HepG2 (cell line): ENCODE results near the gene SRBD1. TPM values are rescaled to one million over a fixed set of nuclear protein-coding genes. Genes with fewer than 3 reads are reported as not detected.

Experiments used
- ATAC-seq: fragments of 200-7000 bp; cut with Tn5 transposase; 3 replicates; pipeline ENCODE4 v1.9.1; 2020; ENCODE audit warnings: mild to moderate bottlenecking, moderate library complexity
- BruUV-seq: library from RNA; stranded (reverse); fragments of 400-500 nt; replicated peaks from 2 replicates; lab custom pipeline; 2021; lab: Mats Ljungman, UMichigan
- CTCF ChIA-PET: fragments of 300-600 bp; formaldehyde crosslinking; extraction: SDS; loops from one replicate; lab custom pipeline; 2021; ENCODE audit warnings: low total read pairs, inconsistent platforms, low intra/inter-chr PET ratio; lab: Yijun Ruan, JAX
- POLR2A ChIA-PET: fragments of 350-600 bp; sonication (Branson Sonifier 250); formaldehyde crosslinking; loops from one replicate; lab custom pipeline; 2020; ENCODE audit warnings: antibody characterized with exemption, inconsistent platforms; lab: Yijun Ruan, JAX
- DNase-seq: peaks from one replicate; pipeline ENCODE4 v3.0.0-alpha.2; 2015; ENCODE audit warnings: low spot score
- FAIRE-seq: peaks from 3 replicates; lab custom pipeline; 2011; peaks lifted over from hg19 to GRCh38; lab: Jason Lieb, UNC
- H2AFZ ChIP-seq: one replicate; pipeline ENCODE4 v1.6.1; 2011; ENCODE audit warnings: low read length, inconsistent platforms
- H3K27ac ChIP-seq: fragments of 300-600 bp; 3 replicates; pipeline ENCODE4 v1.8.0; 2011; ENCODE audit warnings: mixed run types, mild to moderate bottlenecking, mixed read lengths, low read length, inconsistent platforms; ENCODE audit not compliant: insufficient read depth; ENCODE audit errors: extremely low read length
- H3K27me3 ChIP-seq, 2 experiments: fragments of 200-600 bp in 1 of 2; 2 replicates in 1 of 2; 3 replicates in 1 of 2; pipeline versions ENCODE4 v1.6.0 to v1.8.0; 2011; ENCODE audit warnings: low read length in 2 of 2, mild to moderate bottlenecking in 2 of 2, moderate library complexity in 2 of 2, inconsistent platforms in 1 of 2; ENCODE audit not compliant: insufficient read depth in 2 of 2, control insufficient read depth in 1 of 2
- H3K36me3 ChIP-seq, 2 experiments: fragments of 200-600 bp in 1 of 2; replicated peaks in 1 of 2; 2 replicates in 1 of 2; 3 replicates in 1 of 2; pipeline versions ENCODE4 v1.5.1 to v1.8.0; 2011; ENCODE audit warnings: low read length in 2 of 2, inconsistent platforms in 1 of 2; ENCODE audit not compliant: insufficient read depth in 2 of 2, control insufficient read depth in 1 of 2
- H3K4me1 ChIP-seq: 2 replicates; pipeline ENCODE4 v1.5.1; 2012; ENCODE audit warnings: low read length, inconsistent platforms; ENCODE audit not compliant: insufficient read depth
- H3K4me2 ChIP-seq: 2 replicates; pipeline ENCODE4 v1.6.0; 2011; ENCODE audit warnings: low read depth, low read length, inconsistent platforms
- H3K4me3 ChIP-seq, 3 experiments: fragments of 200-600 bp in 1 of 3; sonication (generic), shearing (Covaris generic) in 1 of 3; replicated peaks in 1 of 3; 2 replicates each; pipeline ENCODE4 v1.5.1; 2011 to 2016; ENCODE audit warnings: low read length in 3 of 3, inconsistent platforms in 2 of 3, low read depth in 2 of 3, mild to moderate bottlenecking in 2 of 3, control low read depth in 1 of 3, mixed read lengths in 1 of 3; ENCODE audit not compliant: insufficient read depth in 1 of 3
- H3K79me2 ChIP-seq: one replicate; pipeline ENCODE4 v1.6.1; 2011; ENCODE audit warnings: low read length, inconsistent platforms; ENCODE audit not compliant: insufficient read depth
- H3K9ac ChIP-seq: 2 replicates; pipeline ENCODE4 v1.6.0; 2011; ENCODE audit warnings: mild to moderate bottlenecking, low read depth, low read length, inconsistent platforms; ENCODE audit not compliant: insufficient read depth
- H3K9me3 ChIP-seq: 2 replicates; pipeline ENCODE4 v1.5.1; 2012; ENCODE audit warnings: mild to moderate bottlenecking, low read length
- H4K20me1 ChIP-seq: 2 replicates; pipeline ENCODE4 v1.6.0; 2011; ENCODE audit warnings: inconsistent platforms, mild to moderate bottlenecking, low read length, moderate library complexity; ENCODE audit not compliant: insufficient read depth
- AHR ChIP-seq: IDR thresholded peaks from 2 replicates; pipeline ENCODE4 v1.6.1; 2018; ENCODE audit warnings: missing genetic modification reagents, missing compliant biosample characterization
- ARHGAP35 ChIP-seq: sonication (generic); formaldehyde crosslinking; IDR thresholded peaks from 2 replicates; pipeline ENCODE4 v1.9.0; 2022; ENCODE audit warnings: mild to moderate bottlenecking, inconsistent platforms, moderate library complexity, missing genetic modification reagents, borderline replicate concordance
- ATF1 ChIP-seq: IDR thresholded peaks from 2 replicates; pipeline ENCODE4 v1.6.1; 2016; ENCODE audit warnings: mild to moderate bottlenecking, control low read depth
- ATF7-NPFF ChIP-seq: sonication (generic); formaldehyde crosslinking; IDR thresholded peaks from 2 replicates; pipeline ENCODE4 v1.8.1; 2023; ENCODE audit warnings: mild to moderate bottlenecking, low read depth, missing genetic modification reagents, moderate library complexity
- GATA4 ChIP-seq: sonication (generic); IDR thresholded peaks from 2 replicates; pipeline ENCODE4 v1.6.1; 2016; ENCODE audit warnings: antibody characterized with exemption, low read depth, borderline replicate concordance
- GTF2F1 ChIP-seq: fragments of 150-350 bp; IDR thresholded peaks from 2 replicates; pipeline ENCODE4 v1.6.1; 2014; ENCODE audit warnings: low read length
- GTF3A ChIP-seq: sonication (generic); formaldehyde crosslinking; conservative IDR thresholded peaks from 2 replicates; pipeline ENCODE4 v1.4.0; 2020; ENCODE audit warnings: mild to moderate bottlenecking, missing genetic modification reagents
- KDM6A ChIP-seq: IDR thresholded peaks from 2 replicates; pipeline ENCODE4 v1.6.1; 2016; ENCODE audit warnings: low read depth
- MTA3 ChIP-seq: sonication (generic); formaldehyde crosslinking; IDR thresholded peaks from 2 replicates; pipeline ENCODE4 v1.4.0; 2020; ENCODE audit warnings: missing genetic modification reagents
- MTF2 ChIP-seq: sonication (generic); formaldehyde crosslinking; IDR thresholded peaks from 2 replicates; pipeline ENCODE4 v1.5.0; 2020; ENCODE audit warnings: missing genetic modification reagents, borderline replicate concordance
- SNRNP70 ChIP-seq: fragments of 200-400 bp; formaldehyde crosslinking; IDR thresholded peaks from 2 replicates; pipeline ENCODE4 v1.6.1; 2017; ENCODE audit warnings: mild to moderate bottlenecking, low read depth, low read length, moderate library complexity
- TBL1XR1 ChIP-seq: fragments of 150-350 bp; IDR thresholded peaks from 2 replicates; pipeline ENCODE4 v1.6.1; 2014; ENCODE audit warnings: borderline replicate concordance, low read length; ENCODE audit not compliant: partially characterized antibody
- ZFP36L1 ChIP-seq: sonication (generic); formaldehyde crosslinking; IDR thresholded peaks from 2 replicates; pipeline ENCODE4 v1.8.0; 2022; ENCODE audit warnings: mild to moderate bottlenecking, missing genetic modification reagents, moderate library complexity
- ZNF354B ChIP-seq: sonication (generic); formaldehyde crosslinking; IDR thresholded peaks from 2 replicates; pipeline ENCODE4 v1.8.0; 2022; ENCODE audit warnings: mild to moderate bottlenecking, missing genetic modification reagents
- ZNF678 ChIP-seq: sonication (generic); formaldehyde crosslinking; IDR thresholded peaks from 2 replicates; pipeline ENCODE4 v1.4.0; 2020; ENCODE audit warnings: mild to moderate bottlenecking, missing genetic modification reagents
- ZNF878 ChIP-seq: sonication (generic); formaldehyde crosslinking; IDR thresholded peaks from 2 replicates; pipeline ENCODE4 v1.8.1; 2023; ENCODE audit warnings: mild to moderate bottlenecking, missing genetic modification reagents, moderate library complexity
- WGBS: methylation state at CpG from one replicate; pipeline ENCODE4 v1.1.6; 2017; ENCODE audit warnings: low lambda C conversion rate; 5-methylcytosine and 5-hydroxymethylcytosine counted together
- in situ Hi-C: cut with HindIII; loops from 2 replicates; pipeline ENCODE4 v1.10.0; 2017; ENCODE audit warnings: low pct_unique_long_range_greater_than_20kb; ENCODE audit not compliant: extremely low pct_ligation_motif_present
- intact Hi-C: fragments of 100-400 bp; cut with micrococcal nuclease; formaldehyde crosslinking; loops from one replicate; pipeline ENCODE4 v1.10.0; 2022; ENCODE audit not compliant: unreplicated experiment
- polyA plus RNA-seq, 8 experiments: library from polyadenylated mRNA; depleted of rRNA in 3 of 8; stranded (reverse) in 7 of 8; unstranded in 1 of 8; fragments of >200 nt; fragmentation: Illumina TruSeq in 4 of 8; extraction: Trizol in 4 of 8; gene quantifications; 2 replicates each; pipeline versions ENCODE4 v1.2.1 to v1.2.3, GENCODE V29; 2011 to 2016; ENCODE audit warnings: low read depth in 4 of 8, missing spikeins in 1 of 8, mixed read lengths in 1 of 8; ENCODE audit not compliant: insufficient read depth in 1 of 8
- total RNA-seq, 5 experiments: library from RNA; depleted of rRNA; stranded (reverse); fragments of >200 nt; fragmentation: Illumina TruSeq; extraction: Trizol; gene quantifications; 2 replicates each; pipeline ENCODE4 v1.2.3, GENCODE V29; 2016; ENCODE audit warnings: low read depth in 1 of 5
- TF ChIP-seq, protein P1 (sequence below): sonication (generic); formaldehyde crosslinking; IDR thresholded peaks from 2 replicates; pipeline ENCODE4 v1.5.0; 2020; ENCODE audit warnings: missing genetic modification reagents
- TF ChIP-seq, protein P2 (sequence below): IDR thresholded peaks from 2 replicates; pipeline ENCODE4 v1.6.1; 2016; ENCODE audit warnings: low read depth, control low read depth
- TF ChIP-seq, protein P3 (sequence below): sonication (generic); formaldehyde crosslinking; conservative IDR thresholded peaks from 2 replicates; pipeline ENCODE4 v1.8.1; 2023; ENCODE audit warnings: missing genetic modification reagents

Gene SRBD1
- total and polyA plus RNA-seq, 2 of the 13 experiments (the other 11 are each of a cell fraction or from before 2014, with no cell fraction given) = 3.2 to 23.9 TPM

DNA sequence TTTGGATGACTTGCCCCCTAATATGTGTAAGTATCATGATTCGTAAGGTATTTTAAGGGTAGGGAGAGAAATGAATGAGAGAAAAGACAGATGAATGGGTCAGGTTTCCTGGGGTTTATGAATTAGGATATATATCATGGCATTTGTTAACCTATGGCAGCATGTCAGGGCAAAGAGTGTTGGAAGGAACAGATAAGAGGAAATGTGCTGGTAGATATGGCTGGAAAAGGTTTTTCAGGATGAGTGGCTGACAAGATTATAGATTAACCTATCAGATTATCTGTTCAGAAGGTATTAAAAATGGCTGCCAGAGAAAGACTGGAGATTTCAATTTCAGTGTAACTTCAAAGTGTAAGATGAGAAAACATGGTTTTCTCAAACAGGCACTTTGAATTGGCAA, 67.8 kb downstream of the SRBD1 start:
- CTCF ChIA-PET = no interaction called here
- TF ChIP-seq ARHGAP35 (CRISPR knock-in tag) = no peak
- TF ChIP-seq TBL1XR1 = no peak
- TF ChIP-seq GTF3A = no peak
- TF ChIP-seq ATF1 (CRISPR knock-in tag) = no peak
- no peak for TF ChIP-seq ZFP36L1 (CRISPR knock-in tag)
- no peak for TF ChIP-seq ZNF678 (CRISPR knock-in tag)
- BruUV-seq = no TSS peak

DNA sequence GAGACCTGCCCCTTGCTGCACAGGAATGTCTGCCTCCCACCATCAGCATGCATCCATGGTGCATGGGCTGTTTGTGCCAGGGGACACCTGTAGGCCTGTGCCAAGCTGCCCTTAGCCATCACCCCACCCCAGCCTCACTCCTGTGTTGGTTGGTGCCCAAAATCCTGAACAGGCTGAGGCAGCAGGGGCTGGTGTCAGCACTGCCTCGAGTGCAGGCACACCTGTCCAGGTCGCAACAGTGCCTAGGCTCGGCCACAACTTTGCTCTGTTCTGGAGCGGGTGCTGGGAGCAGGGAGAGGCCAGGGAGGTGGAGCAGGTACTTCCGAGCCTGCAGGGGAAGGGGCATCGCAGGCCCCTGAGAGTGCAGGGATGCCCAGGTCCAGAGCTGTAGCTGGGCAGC, 69.1 kb downstream of the SRBD1 start:
- ATAC-seq = no peak
- H3K27me3 ChIP-seq = no peaks in the 10 kb centered on the region
- 93% methylated on average over 6 of the region's 6 CpGs for WGBS
- no peak overlapping the region for H2AFZ ChIP-seq
- no peak overlapping the region for H3K4me3 ChIP-seq
- H3K36me3 ChIP-seq = peaks cover 18 to 55% of the 10 kb centered on the region in 2 experiments
- ChIA-PET CTCF (no interaction called here), POLR2A (no interaction called here)
- no peak overlapping the region for H3K4me2 ChIP-seq
- H3K4me1 ChIP-seq = no peaks in the 10 kb centered on the region
- no peak for FAIRE-seq
- no peaks in the 10 kb centered on the region for H4K20me1 ChIP-seq
- BruUV-seq = no TSS peak
- DNase-seq = no peak
- in situ Hi-C loops (no loop called here), intact Hi-C loops (no loop called here)
- peaks cover 5% of the 10 kb centered on the region; the same call in 1 of the 2 replicates for H3K9me3 ChIP-seq
- H3K27ac ChIP-seq = no peak overlapping the region
- H3K79me2 ChIP-seq = no peaks in the 10 kb centered on the region
- no peak overlapping the region for H3K9ac ChIP-seq
- TF ChIP-seq, protein P1, sequence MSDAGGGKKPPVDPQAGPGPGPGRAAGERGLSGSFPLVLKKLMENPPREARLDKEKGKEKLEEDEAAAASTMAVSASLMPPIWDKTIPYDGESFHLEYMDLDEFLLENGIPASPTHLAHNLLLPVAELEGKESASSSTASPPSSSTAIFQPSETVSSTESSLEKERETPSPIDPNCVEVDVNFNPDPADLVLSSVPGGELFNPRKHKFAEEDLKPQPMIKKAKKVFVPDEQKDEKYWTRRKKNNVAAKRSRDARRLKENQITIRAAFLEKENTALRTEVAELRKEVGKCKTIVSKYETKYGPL = no peak
- no peak for TF ChIP-seq GTF2F1
- TF ChIP-seq ATF7-NPFF = no peak
- TF ChIP-seq ZNF878 = no peak
- TF ChIP-seq GATA4 = no peak
- TF ChIP-seq, protein P2, sequence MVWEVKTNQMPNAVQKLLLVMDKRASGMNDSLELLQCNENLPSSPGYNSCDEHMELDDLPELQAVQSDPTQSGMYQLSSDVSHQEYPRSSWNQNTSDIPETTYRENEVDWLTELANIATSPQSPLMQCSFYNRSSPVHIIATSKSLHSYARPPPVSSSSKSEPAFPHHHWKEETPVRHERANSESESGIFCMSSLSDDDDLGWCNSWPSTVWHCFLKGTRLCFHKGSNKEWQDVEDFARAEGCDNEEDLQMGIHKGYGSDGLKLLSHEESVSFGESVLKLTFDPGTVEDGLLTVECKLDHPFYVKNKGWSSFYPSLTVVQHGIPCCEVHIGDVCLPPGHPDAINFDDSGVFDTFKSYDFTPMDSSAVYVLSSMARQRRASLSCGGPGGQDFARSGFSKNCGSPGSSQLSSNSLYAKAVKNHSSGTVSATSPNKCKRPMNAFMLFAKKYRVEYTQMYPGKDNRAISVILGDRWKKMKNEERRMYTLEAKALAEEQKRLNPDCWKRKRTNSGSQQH (CRISPR knock-in tag) = no peak
- TF ChIP-seq SNRNP70 = no peak
- no peak for TF ChIP-seq ZNF354B (CRISPR knock-in tag)
- no peak for TF ChIP-seq AHR (CRISPR knock-in tag)
- no peak for TF ChIP-seq KDM6A (CRISPR knock-in tag)
- no peak for TF ChIP-seq MTF2
- TF ChIP-seq MTA3 (CRISPR knock-in tag) = no peak
- TF ChIP-seq, protein P3, sequence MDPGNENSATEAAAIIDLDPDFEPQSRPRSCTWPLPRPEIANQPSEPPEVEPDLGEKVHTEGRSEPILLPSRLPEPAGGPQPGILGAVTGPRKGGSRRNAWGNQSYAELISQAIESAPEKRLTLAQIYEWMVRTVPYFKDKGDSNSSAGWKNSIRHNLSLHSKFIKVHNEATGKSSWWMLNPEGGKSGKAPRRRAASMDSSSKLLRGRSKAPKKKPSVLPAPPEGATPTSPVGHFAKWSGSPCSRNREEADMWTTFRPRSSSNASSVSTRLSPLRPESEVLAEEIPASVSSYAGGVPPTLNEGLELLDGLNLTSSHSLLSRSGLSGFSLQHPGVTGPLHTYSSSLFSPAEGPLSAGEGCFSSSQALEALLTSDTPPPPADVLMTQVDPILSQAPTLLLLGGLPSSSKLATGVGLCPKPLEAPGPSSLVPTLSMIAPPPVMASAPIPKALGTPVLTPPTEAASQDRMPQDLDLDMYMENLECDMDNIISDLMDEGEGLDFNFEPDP (CRISPR knock-in tag) = no peak

More for the DNA sequence above, 67.8 kb downstream of the SRBD1 start:
- ATAC-seq = no peak
- H3K9me3 ChIP-seq = peaks cover 5% of the 10 kb centered on the region; the same call in 1 of the 2 replicates
- intact Hi-C loops = no loop called here
- no peak overlapping the region for H3K9ac ChIP-seq
- no peak overlapping the region for H3K4me2 ChIP-seq
- no peak for FAIRE-seq
- no peak overlapping the region for H2AFZ ChIP-seq
- H3K79me2 ChIP-seq = no peaks in the 10 kb centered on the region
- DNase-seq = no peak
- in situ Hi-C loops = no loop called here
- no peak overlapping the region for H3K27ac ChIP-seq
- POLR2A ChIA-PET = no interaction called here
- no peaks in the 10 kb centered on the region for H3K4me1 ChIP-seq
- WGBS = 100% methylated on average over 1 of the region's 1 CpG
- no peaks in the 10 kb centered on the region for H3K27me3 ChIP-seq
- no peaks in the 10 kb centered on the region for H4K20me1 ChIP-seq
- no peak overlapping the region for H3K4me3 ChIP-seq
- H3K36me3 ChIP-seq = peaks cover 17 to 58% of the 10 kb centered on the region in 2 experiments
